HG02852 (cell line): ENCODE results near the gene C22orf23.

Source experiments
- ATAC-seq: cut with Tn5 transposase; IDR thresholded peaks from one replicate; pipeline ENCODE4 v1.9.1; 2021; ENCODE audit warnings: mild to moderate bottlenecking, moderate library complexity; ENCODE audit not compliant: unreplicated experiment

The C22orf23 gene

DNA sequence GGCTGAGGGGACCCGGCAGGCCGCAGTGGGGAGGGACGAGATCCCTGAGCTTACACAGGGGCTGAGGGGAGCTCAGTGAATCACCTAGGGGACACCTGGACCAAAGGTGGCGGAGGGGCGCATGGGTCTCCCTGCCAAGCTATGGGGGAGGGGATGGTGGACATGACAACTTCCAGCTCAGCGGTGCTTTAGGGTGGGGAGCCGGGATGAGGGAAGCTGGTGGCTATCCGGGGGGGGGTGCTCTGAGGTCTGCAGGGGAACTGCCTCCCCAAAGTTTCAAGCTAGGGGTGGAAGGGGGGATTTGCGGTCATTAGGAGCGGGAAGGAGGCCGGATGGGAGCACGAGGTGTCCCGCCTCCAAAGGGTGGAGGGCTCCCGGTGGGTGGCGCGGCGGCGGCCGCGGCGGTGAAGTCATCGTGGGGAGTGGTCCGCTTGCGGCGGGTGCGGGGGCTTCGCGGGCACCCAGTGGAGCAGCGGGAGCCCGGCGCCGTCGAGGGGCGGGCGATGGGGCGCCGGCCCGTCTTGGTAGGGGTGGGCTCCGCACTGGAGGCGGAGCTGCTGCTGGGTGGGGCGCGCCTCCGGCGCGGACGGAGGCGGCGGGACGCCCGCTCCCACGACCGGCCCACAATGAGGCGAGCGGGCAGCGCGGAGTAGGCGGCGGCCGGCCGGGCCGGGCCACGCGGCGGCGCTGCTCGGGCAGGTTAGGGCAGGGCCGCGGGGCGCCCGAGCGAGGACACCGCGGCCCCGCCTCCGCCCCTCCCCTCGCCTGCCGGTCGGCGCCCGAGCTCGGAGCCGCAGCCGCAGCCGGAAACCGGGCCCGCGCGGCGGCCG lies 47.7 kb downstream of the C22orf23 start, which contains the start of gene MICALL1:
TSS of gene MICALL1 (plus strand) at position 764 of the 830 bp plus-strand sequence. CDS start 126 bp downstream, outside the sequence.
- peak; percentile 82 for ATAC-seq

DNA sequence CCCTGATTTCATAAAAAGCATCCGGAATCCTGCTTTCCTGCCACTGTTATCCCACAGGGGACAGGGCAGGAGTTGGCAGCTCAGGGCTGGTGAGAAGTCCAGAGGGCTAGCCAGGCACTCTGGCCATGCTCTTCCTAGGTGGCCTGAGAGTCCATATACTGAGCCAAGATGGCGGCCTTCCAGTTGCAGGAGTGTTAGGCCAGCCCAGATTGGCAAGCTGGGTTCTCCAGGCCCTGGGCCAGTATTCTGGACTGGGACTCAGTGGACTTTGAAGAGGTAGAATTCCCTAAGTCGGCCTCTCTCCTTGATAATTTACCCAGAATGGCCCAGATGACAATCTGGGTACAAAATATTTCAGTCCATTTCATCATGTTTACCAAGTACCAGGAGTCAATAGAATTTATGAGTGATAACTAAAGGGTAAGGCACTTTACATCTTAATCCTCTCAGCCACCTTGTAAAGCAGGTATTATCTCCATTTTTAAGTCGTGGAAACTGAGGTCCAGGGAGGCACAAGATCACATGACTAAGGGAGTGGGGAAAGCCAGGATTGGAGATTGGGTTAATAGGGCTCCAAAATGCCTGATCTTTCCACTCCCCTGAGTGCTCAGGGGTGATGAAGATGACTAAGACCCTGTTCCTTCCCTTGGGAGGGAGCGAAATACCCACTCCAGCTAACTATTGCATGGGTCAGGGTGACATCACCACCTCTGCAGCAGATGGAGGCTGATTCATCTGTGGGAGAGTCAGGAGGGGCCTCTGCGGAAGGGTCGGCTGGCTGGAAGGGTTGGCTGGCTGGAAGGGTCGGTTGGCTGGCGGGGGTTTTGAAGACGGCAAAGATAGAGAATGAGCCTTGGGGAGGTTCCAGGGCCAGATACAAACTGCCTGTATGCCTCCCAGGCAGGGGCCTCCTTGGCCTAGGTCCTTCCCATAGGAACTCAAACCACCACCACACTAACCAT lies 48.5 kb downstream of the C22orf23 start:
- ATAC-seq = no peak

- no peak for ATAC-seq
These were observed 54.8 kb downstream of the C22orf23 start for GRCh38 chr22:37898441-37899181.

- no peak for ATAC-seq
These were observed 55.6 kb downstream of the C22orf23 start for GRCh38 chr22:37897807-37898206.

- no peak for ATAC-seq
These were observed 56.5 kb downstream of the C22orf23 start for GRCh38 chr22:37896939-37897338.

DNA sequence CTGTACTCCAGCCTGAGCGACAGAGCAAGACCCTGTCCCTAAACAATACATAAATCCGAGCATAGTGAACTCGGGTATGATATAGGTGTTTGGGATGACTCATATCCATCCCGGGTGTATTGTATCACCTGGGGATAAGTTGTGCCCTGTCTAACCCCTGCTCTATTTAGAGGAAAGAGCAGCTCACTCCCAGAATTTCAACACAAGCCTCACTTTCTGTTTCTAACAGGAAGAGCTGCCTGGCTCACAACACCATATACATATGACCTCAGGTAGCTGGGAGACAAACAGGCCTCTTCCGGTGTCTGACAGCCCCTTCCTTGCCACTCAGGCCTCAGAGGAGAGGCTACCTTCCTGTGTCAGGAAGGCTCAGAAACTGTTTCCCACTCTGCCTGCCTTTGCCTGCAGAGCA lies 57.2 kb downstream of the C22orf23 start:
- no peak for ATAC-seq

DNA sequence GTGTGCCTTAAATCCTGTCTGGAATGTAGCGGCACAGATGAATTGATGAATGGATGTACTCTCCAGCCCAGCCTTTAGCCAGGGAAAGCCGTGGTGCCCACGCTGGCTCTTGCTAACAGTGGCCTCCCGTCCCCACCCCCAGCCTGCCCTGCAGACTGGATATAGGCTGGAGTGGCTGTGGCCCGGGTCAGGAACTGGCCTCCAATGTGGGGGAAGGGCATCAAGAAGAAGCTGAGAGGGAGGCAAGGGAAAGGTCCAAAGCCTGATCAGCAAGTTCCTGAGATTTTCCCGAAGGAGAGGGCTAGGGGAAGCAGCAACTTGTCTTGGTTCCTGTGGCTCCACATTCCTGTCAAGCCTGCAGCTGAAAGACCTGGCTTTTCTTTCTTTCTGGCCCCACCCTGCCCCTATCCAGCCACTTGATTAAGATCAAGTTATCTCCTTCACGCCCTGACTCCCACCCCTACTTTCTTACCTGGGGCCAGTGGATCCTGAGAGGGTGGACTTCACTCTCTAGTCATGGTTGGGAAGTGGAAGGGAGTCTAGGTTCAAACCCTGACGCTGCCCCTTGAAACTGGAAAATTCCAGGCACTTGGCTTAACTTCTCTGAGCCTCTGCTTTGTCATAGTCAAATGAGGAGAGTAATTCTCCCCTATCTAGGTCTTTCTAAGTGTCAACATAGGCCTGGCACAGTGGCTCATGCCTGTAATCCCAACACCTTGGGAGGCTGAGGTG lies 58.3 kb downstream of the C22orf23 start:
- ATAC-seq = no peak

DNA sequence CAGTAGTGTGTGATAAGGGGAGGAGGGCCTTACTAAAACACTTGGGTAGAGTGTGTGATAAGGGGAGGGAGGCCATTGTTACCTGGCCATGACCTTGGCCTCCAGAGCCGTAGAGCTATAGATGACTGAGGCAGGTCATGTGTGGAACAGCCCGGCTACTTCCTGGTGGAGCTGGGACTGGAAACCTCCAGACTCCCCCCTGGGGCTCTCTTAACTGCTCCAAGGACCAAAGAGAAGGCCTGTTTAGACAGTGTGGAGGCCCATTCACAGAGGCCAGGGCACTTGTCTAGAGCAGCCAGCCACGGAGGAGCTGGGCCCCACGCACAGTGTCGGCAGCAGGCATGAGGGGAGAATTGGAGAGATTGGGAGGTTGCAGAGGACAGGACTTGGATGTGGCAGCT lies 59.8 kb downstream of the C22orf23 start:
- no peak for ATAC-seq
